Measurements from ENCODE around the gene CDC7. TPM values are rescaled to one million over a fixed set of nuclear protein-coding genes. Genes with fewer than 3 reads are reported as not detected.

Gene CDC7
- total RNA-seq, 4 donors from 2014 or later, result 1.6 to 2.6 (median 2.2) TPM

GRCh38 chr1:91572044-91572443 lies 71.4 kb downstream of the CDC7 start:
- no peak for TF ChIP-seq POLR2A (IDR thresholded peaks at IDR 0.05)
- TF ChIP-seq, protein P1, sequence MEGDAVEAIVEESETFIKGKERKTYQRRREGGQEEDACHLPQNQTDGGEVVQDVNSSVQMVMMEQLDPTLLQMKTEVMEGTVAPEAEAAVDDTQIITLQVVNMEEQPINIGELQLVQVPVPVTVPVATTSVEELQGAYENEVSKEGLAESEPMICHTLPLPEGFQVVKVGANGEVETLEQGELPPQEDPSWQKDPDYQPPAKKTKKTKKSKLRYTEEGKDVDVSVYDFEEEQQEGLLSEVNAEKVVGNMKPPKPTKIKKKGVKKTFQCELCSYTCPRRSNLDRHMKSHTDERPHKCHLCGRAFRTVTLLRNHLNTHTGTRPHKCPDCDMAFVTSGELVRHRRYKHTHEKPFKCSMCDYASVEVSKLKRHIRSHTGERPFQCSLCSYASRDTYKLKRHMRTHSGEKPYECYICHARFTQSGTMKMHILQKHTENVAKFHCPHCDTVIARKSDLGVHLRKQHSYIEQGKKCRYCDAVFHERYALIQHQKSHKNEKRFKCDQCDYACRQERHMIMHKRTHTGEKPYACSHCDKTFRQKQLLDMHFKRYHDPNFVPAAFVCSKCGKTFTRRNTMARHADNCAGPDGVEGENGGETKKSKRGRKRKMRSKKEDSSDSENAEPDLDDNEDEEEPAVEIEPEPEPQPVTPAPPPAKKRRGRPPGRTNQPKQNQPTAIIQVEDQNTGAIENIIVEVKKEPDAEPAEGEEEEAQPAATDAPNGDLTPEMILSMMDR (IDR thresholded peaks at IDR 0.05), result no peak
- Histone ChIP-seq H3K4me3 (replicated peaks in 1 of 3) (no peak overlapping the region), H3K4me1 (peaks cover 0 to 6% of the 10 kb centered on the region in 2 donors), H3K36me3 (no peaks in the 10 kb centered on the region), H3K9me3 (no peaks in the 10 kb centered on the region), H3K27me3 (no peaks in the 10 kb centered on the region), H3K27ac (no peak overlapping the region)
- WGBS, 2 donors, result 71 to 74% methylated on average over 10 of the region's 10 CpGs
- DNase-seq, result no peak
- intact Hi-C loops (cut with DNase I), result no loop called here

Other genes starting within 250 kb of the CDC7 start
- 10 to 100 TPM in 1 of 4 donors, 1 to 10 TPM in 3; 4.9 to 12.1 (median 8.1) TPM for gene HFM1, start 96.0 kb upstream of the CDC7 start, total RNA-seq